C4-2B (cell line): Measurements from ENCODE around the gene SLC7A8.

Experiments used
- CTCF ChIP-seq: fragments of 450-650 bp; conservative IDR thresholded peaks from 2 replicates; pipeline ENCODE4 v1.5.1; 2017; ENCODE audit warnings: mild to moderate bottlenecking
- ZFX ChIP-seq: fragments of 450-650 bp; IDR thresholded peaks from 2 replicates; pipeline ENCODE4 v1.6.1; 2017

GRCh38 chr14:23141706-23142444 is 41.6 kb downstream of the SLC7A8 start:
- no peak for TF ChIP-seq CTCF
- TF ChIP-seq ZFX: no peak
